ENCODE results near the gene MAP9.
"Not testable (repeated sequence)": the region's sequence is repeated elsewhere in the genome, so short reads cannot be mapped to it uniquely, and the experiment has no call there.

MAP9 gene

GRCh38 chr4:155376387-155377268 lies at the start of gene MAP9:
TSS of gene MAP9 (minus strand) at chr4:155376965. CDS start at chr4:155375850, 1,115 bp downstream.
- in situ Hi-C loops (cut with MboI; ENCODE audit: low sequenced_read_pairs), result no loop called here

GRCh38 chr4:155424778-155425177 lies 48.0 kb upstream of the MAP9 start:
- in situ Hi-C loops (cut with MboI; ENCODE audit: low sequenced_read_pairs), result not testable (repeated sequence)

GRCh38 chr4:155423671-155424070 lies 46.9 kb upstream of the MAP9 start:
- in situ Hi-C loops (cut with MboI; ENCODE audit: low sequenced_read_pairs), result no loop called here

GRCh38 chr4:155419266-155419665 lies 42.5 kb upstream of the MAP9 start:
- in situ Hi-C loops (cut with MboI; ENCODE audit: low sequenced_read_pairs), result no loop called here

- in situ Hi-C loops (cut with MboI; ENCODE audit: low sequenced_read_pairs), result no loop called here
Measured at GRCh38 chr4:155415662-155416061, 38.9 kb upstream of the MAP9 start.

GRCh38 chr4:155413451-155413850 lies 36.7 kb upstream of the MAP9 start:
- in situ Hi-C loops (cut with MboI; ENCODE audit: low sequenced_read_pairs), result no loop called here

- in situ Hi-C loops (cut with MboI; ENCODE audit: low sequenced_read_pairs), result no loop called here
Measured at GRCh38 chr4:155411546-155411945, 34.8 kb upstream of the MAP9 start.

- in situ Hi-C loops (cut with MboI; ENCODE audit: low sequenced_read_pairs), result no loop called here
Measured at GRCh38 chr4:155408796-155409195, 32.0 kb upstream of the MAP9 start.

- in situ Hi-C loops (cut with MboI; ENCODE audit: low sequenced_read_pairs), result no loop called here
Measured at GRCh38 chr4:155407480-155407879, 30.7 kb upstream of the MAP9 start.

- in situ Hi-C loops (cut with MboI; ENCODE audit: low sequenced_read_pairs), result no loop called here
Measured at GRCh38 chr4:155405059-155405458, 28.3 kb upstream of the MAP9 start.

GRCh38 chr4:155403886-155404285 lies 27.1 kb upstream of the MAP9 start:
- in situ Hi-C loops (cut with MboI; ENCODE audit: low sequenced_read_pairs), result no loop called here

GRCh38 chr4:155402941-155403340 lies 26.2 kb upstream of the MAP9 start:
- in situ Hi-C loops (cut with MboI; ENCODE audit: low sequenced_read_pairs), result no loop called here

GRCh38 chr4:155400893-155401292 lies 24.1 kb upstream of the MAP9 start:
- in situ Hi-C loops (cut with MboI; ENCODE audit: low sequenced_read_pairs), result no loop called here

- in situ Hi-C loops (cut with MboI; ENCODE audit: low sequenced_read_pairs), result no loop called here
Measured at GRCh38 chr4:155399974-155400697, 23.4 kb upstream of the MAP9 start.

- in situ Hi-C loops (cut with MboI; ENCODE audit: low sequenced_read_pairs), result no loop called here
Measured at GRCh38 chr4:155392481-155393184, 15.9 kb upstream of the MAP9 start.

- in situ Hi-C loops (cut with MboI; ENCODE audit: low sequenced_read_pairs), result no loop called here
Measured at GRCh38 chr4:155391932-155392331, 15.2 kb upstream of the MAP9 start.

- in situ Hi-C loops (cut with MboI; ENCODE audit: low sequenced_read_pairs), result no loop called here
Measured at GRCh38 chr4:155388162-155388561, 11.4 kb upstream of the MAP9 start.

GRCh38 chr4:155383541-155383940 lies 6.8 kb upstream of the MAP9 start:
- in situ Hi-C loops (cut with MboI; ENCODE audit: low sequenced_read_pairs), result no loop called here

GRCh38 chr4:155377276-155377675 lies 511 bp upstream of the MAP9 start:
- in situ Hi-C loops (cut with MboI; ENCODE audit: low sequenced_read_pairs), result no loop called here

- in situ Hi-C loops (cut with MboI; ENCODE audit: low sequenced_read_pairs), result no loop called here
Measured at GRCh38 chr4:155371432-155372043, 5.2 kb downstream of the MAP9 start.

GRCh38 chr4:155367608-155368007 lies 9.2 kb downstream of the MAP9 start:
- in situ Hi-C loops (cut with MboI; ENCODE audit: low sequenced_read_pairs), result no loop called here

All from HL-60/S4 (cell line).